NCI-H1694 treated with DMSO at 0.1 percent for 48 hours (cell line): ENCODE results near the gene VPS35L.
"Not testable (repeated sequence)": the region's sequence is repeated elsewhere in the genome, so short reads cannot be mapped to it uniquely, and the experiment has no call there.

Experiments used
- DNase-seq: peaks from one replicate; lab custom pipeline; 2025; lab: John Stamatoyannopoulos, UW

Gene VPS35L

GRCh38 chr16:19532601-19533000, 22.9 kb upstream of the VPS35L start:
- DNase-seq: no peak

- no peak for DNase-seq
Measured at GRCh38 chr16:19540241-19540970, 15.1 kb upstream of the VPS35L start.

GRCh38 chr16:19542138-19542821, 13.2 kb upstream of the VPS35L start:
- no peak for DNase-seq

- DNase-seq: not testable (repeated sequence)
Measured at GRCh38 chr16:19543278-19543996, 12.1 kb upstream of the VPS35L start.

- DNase-seq: no peak
Measured at GRCh38 chr16:19548144-19548543, 7.4 kb upstream of the VPS35L start.

- no peak for DNase-seq
Measured at GRCh38 chr16:19549673-19550072, 5.8 kb upstream of the VPS35L start.

GRCh38 chr16:19555938-19556771, 652 bp downstream of the VPS35L start:
- no peak for DNase-seq

GRCh38 chr16:19559242-19559910, 3.9 kb downstream of the VPS35L start:
- peak; percentile 54 for DNase-seq

- DNase-seq: no peak
Measured at GRCh38 chr16:19560078-19560477, 4.6 kb downstream of the VPS35L start.

GRCh38 chr16:19563377-19563776, 7.9 kb downstream of the VPS35L start:
- DNase-seq: no peak

- no peak for DNase-seq
Measured at GRCh38 chr16:19566362-19566761, 10.9 kb downstream of the VPS35L start.

GRCh38 chr16:19567560-19567959, 12.1 kb downstream of the VPS35L start:
- no peak for DNase-seq

- DNase-seq: no peak
Measured at GRCh38 chr16:19573997-19574396, 18.5 kb downstream of the VPS35L start.

GRCh38 chr16:19574615-19575014, 19.1 kb downstream of the VPS35L start:
- no peak for DNase-seq

GRCh38 chr16:19578378-19578971, 23.0 kb downstream of the VPS35L start:
- DNase-seq: no peak

GRCh38 chr16:19582050-19582831, 26.7 kb downstream of the VPS35L start:
- DNase-seq: no peak

- peak; percentile 70 for DNase-seq
Measured at GRCh38 chr16:19583665-19584300, 28.3 kb downstream of the VPS35L start.

- peak; percentile 89 for DNase-seq
Measured at GRCh38 chr16:19588661-19589060, 33.2 kb downstream of the VPS35L start.

GRCh38 chr16:19589106-19589505, 33.6 kb downstream of the VPS35L start:
- DNase-seq: no peak
